Activated CD8-positive, alpha-beta memory T cell treated with anti-CD3 and anti-CD28 coated beads for 36 hours (primary cell): ENCODE results near the gene COPS7B. TPM values are rescaled to one million over a fixed set of nuclear protein-coding genes. Genes with fewer than 3 reads are reported as not detected.
"Not testable (repeated sequence)": the region's sequence is repeated elsewhere in the genome, so short reads cannot be mapped to it uniquely, and the experiment has no call there.

Experiments
- CTCF ChIA-PET: fragments of 350-600 bp; sonication (Branson Sonifier 250); formaldehyde crosslinking; loops from one replicate; lab custom pipeline; 2021; ENCODE audit warnings: antibody characterized with exemption; lab: Charles Lee
- POLR2A ChIA-PET: fragments of 350-600 bp; sonication (Branson Sonifier 250); formaldehyde crosslinking; loops from one replicate; lab custom pipeline; 2021; ENCODE audit warnings: antibody characterized with exemption; lab: Charles Lee
- total RNA-seq, 2 experiments: library from RNA; stranded (reverse); gene quantifications; one replicate each; pipeline ENCODE4 v1.2.3, GENCODE V29; 2021

COPS7B gene
- 10 to 100 TPM; 54.6 to 56.1 TPM for total RNA-seq

- CTCF ChIA-PET: interaction anchor here (0.8 to 2.0 kb wide), 6 partner anchors 12 to 114 kb away, joined by 3 to 5 read pairs (median 3); no protein-coding TSS in a partner anchor
- POLR2A ChIA-PET: interaction anchor here (0.6 kb wide), 2 partner anchors 173 to 322 kb away, joined by 3 to 6 read pairs; partner anchors contain the start of gene NCL
Measured at GRCh38 chr2:231786177-231786916, at the start of gene COPS7B. Gene COPS7B, plus strand, starts transcription at chr2:231786445. Its CDS starts 2,126 bp downstream, at chr2:231788571.

GRCh38 chr2:231737761-231738160 lies 48.5 kb upstream of the COPS7B start:
- POLR2A ChIA-PET: no interaction called here
- CTCF ChIA-PET: interaction anchor here (1.3 to 1.6 kb wide), 2 partner anchors 23 to 50 kb away, joined by 3 read pairs; no protein-coding TSS in a partner anchor

- CTCF ChIA-PET: no interaction called here
- POLR2A ChIA-PET: interaction anchor here (0.8 kb wide), 1 partner anchor 239 kb away, joined by 5 read pairs; no protein-coding TSS in a partner anchor
Measured at GRCh38 chr2:231743376-231744116, 42.7 kb upstream of the COPS7B start.

- CTCF ChIA-PET: interaction anchor here (0.5 to 0.9 kb wide), 3 partner anchors 10 to 71 kb away, joined by 3 to 6 read pairs (median 3); no protein-coding TSS in a partner anchor
- POLR2A ChIA-PET: interaction anchor here (0.9 kb wide), 1 partner anchor 36 kb away, joined by 3 read pairs; no protein-coding TSS in a partner anchor
Measured at GRCh38 chr2:231745303-231746038, 40.8 kb upstream of the COPS7B start.

- POLR2A ChIA-PET, CTCF ChIA-PET: not testable (repeated sequence)
Measured at GRCh38 chr2:231748153-231748896, 37.9 kb upstream of the COPS7B start.

GRCh38 chr2:231749016-231749415 lies 37.2 kb upstream of the COPS7B start:
- CTCF ChIA-PET: interaction anchor here (0.7 kb wide), 1 partner anchor 150 kb away, joined by 3 read pairs; no protein-coding TSS in a partner anchor
- POLR2A ChIA-PET: not testable (repeated sequence)

- ChIA-PET CTCF (interaction anchor here (0.7 kb wide), 2 partner anchors 138 to 238 kb away, joined by 3 to 4 read pairs; no protein-coding TSS in a partner anchor), POLR2A (no interaction called here)
Measured at GRCh38 chr2:231751042-231751815, 35.0 kb upstream of the COPS7B start.

GRCh38 chr2:231752061-231752460 lies 34.2 kb upstream of the COPS7B start:
- CTCF ChIA-PET: interaction anchor here (0.8 kb wide), 1 partner anchor 782 kb away, joined by 4 read pairs; no protein-coding TSS in a partner anchor
- POLR2A ChIA-PET: no interaction called here

GRCh38 chr2:231761735-231762134 lies 24.5 kb upstream of the COPS7B start:
- CTCF ChIA-PET: no interaction called here
- POLR2A ChIA-PET: no interaction called here

GRCh38 chr2:231764124-231764523 lies 22.1 kb upstream of the COPS7B start:
- ChIA-PET CTCF (interaction anchor here (1.3 kb wide), 1 partner anchor 92 kb away, joined by 3 read pairs; no protein-coding TSS in a partner anchor), POLR2A (no interaction called here)

- ChIA-PET CTCF (no interaction called here), POLR2A (no interaction called here)
Measured at GRCh38 chr2:231764760-231765159, 21.5 kb upstream of the COPS7B start.

- ChIA-PET CTCF (no interaction called here), POLR2A (no interaction called here)
Measured at GRCh38 chr2:231765496-231765929, 20.7 kb upstream of the COPS7B start.

- ChIA-PET CTCF (no interaction called here), POLR2A (no interaction called here)
Measured at GRCh38 chr2:231769170-231770136, 16.8 kb upstream of the COPS7B start.

- POLR2A ChIA-PET: interaction anchor here (1.3 kb wide), 1 partner anchor 72 kb away, joined by 3 read pairs; the partner anchor contains the start of gene PTMA
Measured at GRCh38 chr2:231780123-231780908, 5.9 kb upstream of the COPS7B start.

More at GRCh38 chr2:231780123-231780908, 5.9 kb upstream of the COPS7B start:
- CTCF ChIA-PET: interaction anchor here (0.5 to 1.1 kb wide), 2 partner anchors 67 to 584 kb away, joined by 3 read pairs; no protein-coding TSS in a partner anchor
